Gastroesophageal sphincter (tissue), 3 donors: ENCODE measurements around the gene LRRC28.

ENCODE experiments used
- CTCF ChIP-seq, 4 experiments: fragments of 200-600 bp in 2 of 4; fragments of 450-650 bp in 2 of 4; sonication (generic) in 1 of 4; IDR thresholded peaks; one replicate each; pipeline ENCODE4 v1.5.1; 2017 to 2019; ENCODE audit warnings: antibody characterized with exemption in 4 of 4, mild to moderate bottlenecking in 2 of 4, moderate library complexity in 2 of 4
- EP300 ChIP-seq: sonication (generic); formaldehyde crosslinking; IDR thresholded peaks from one replicate; pipeline ENCODE4 v1.6.1; 2017; ENCODE audit warnings: antibody characterized with exemption, mild to moderate bottlenecking
- POLR2A ChIP-seq, 2 donors: fragments of 450-650 bp; IDR thresholded peaks; one replicate each; pipeline ENCODE4 v1.6.1; 2017; ENCODE audit warnings: antibody characterized with exemption in 2 of 2, mild to moderate bottlenecking in 2 of 2, moderate library complexity in 1 of 2
- POLR2AphosphoS5 ChIP-seq: sonication (generic); formaldehyde crosslinking; IDR thresholded peaks from one replicate; pipeline ENCODE4 v1.6.1; 2017; ENCODE audit warnings: antibody characterized with exemption

GRCh38 chr15:99386391-99386790 is 135.1 kb downstream of the LRRC28 start:
- TF ChIP-seq POLR2A (IDR thresholded peaks at IDR 0.05) (no peak), CTCF (IDR thresholded peaks at IDR 0.05) (no peak), POLR2AphosphoS5 (no peak), EP300 (no peak)
